ENCODE data around the gene EIF5A. TPM values are rescaled to one million over a fixed set of nuclear protein-coding genes. Genes with fewer than 3 reads are reported as not detected.

The EIF5A gene
- total RNA-seq, 4 donors from 2014 or later = 94.4 to 128 (median 120) TPM

- Histone ChIP-seq H3K9me3 (no peaks in the 10 kb centered on the region), H3K36me3 (peaks cover 0 to 55% (median 0%) of the 10 kb centered on the region in 3 donors), H3K4me1 (peaks cover 0 to 11% (median 3%) of the 10 kb centered on the region in 4 donors), H3K4me3 (no peak overlapping the region), H3K27me3 (no peaks in the 10 kb centered on the region), H3K27ac (no peak overlapping the region)
- DNase-seq = no peak
- no peak for TF ChIP-seq CTCF (IDR thresholded peaks at IDR 0.05)
- no peak for TF ChIP-seq POLR2A (IDR thresholded peaks at IDR 0.05)
Measured at GRCh38 chr17:7325031-7325528, 17.7 kb downstream of the EIF5A start.

GRCh38 chr17:7326186-7326585 lies 18.8 kb downstream of the EIF5A start:
- peaks cover 0 to 18% (median 9%) of the 10 kb centered on the region in 4 donors for H3K4me1 ChIP-seq
- no peak for DNase-seq
- no peak overlapping the region for H3K4me3 ChIP-seq
- peaks cover 0 to 44% (median 0%) of the 10 kb centered on the region in 3 donors for H3K36me3 ChIP-seq
- no peaks in the 10 kb centered on the region for H3K27me3 ChIP-seq
- no peaks in the 10 kb centered on the region for H3K9me3 ChIP-seq
- TF ChIP-seq POLR2A (IDR thresholded peaks at IDR 0.05) (no peak), CTCF (IDR thresholded peaks at IDR 0.05) (no peak)
- H3K27ac ChIP-seq = no peak overlapping the region

- Histone ChIP-seq H3K4me3 (no peak overlapping the region), H3K4me1 (peaks cover 0 to 18% (median 11%) of the 10 kb centered on the region in 4 donors), H3K27me3 (no peaks in the 10 kb centered on the region), H3K36me3 (peaks cover 0 to 35% (median 0%) of the 10 kb centered on the region in 3 donors), H3K9me3 (no peaks in the 10 kb centered on the region), H3K27ac (no peak overlapping the region)
- DNase-seq = no peak
- TF ChIP-seq POLR2A (IDR thresholded peaks at IDR 0.05) (no peak), CTCF (IDR thresholded peaks at IDR 0.05) (no peak)
Measured at GRCh38 chr17:7327056-7327455, 19.6 kb downstream of the EIF5A start.

- TF ChIP-seq POLR2A (IDR thresholded peaks at IDR 0.05) = no peak
- no peaks in the 10 kb centered on the region for H3K9me3 ChIP-seq
- H3K4me1 ChIP-seq = peaks cover 0 to 18% (median 11%) of the 10 kb centered on the region in 4 donors
- H3K27ac ChIP-seq = no peak overlapping the region
- H3K4me3 ChIP-seq = no peak overlapping the region
- peaks cover 0 to 31% (median 0%) of the 10 kb centered on the region in 3 donors for H3K36me3 ChIP-seq
- H3K27me3 ChIP-seq = no peaks in the 10 kb centered on the region
- no peak for DNase-seq
Measured at GRCh38 chr17:7327501-7327900, 20.1 kb downstream of the EIF5A start.

GRCh38 chr17:7328009-7328408 lies 20.6 kb downstream of the EIF5A start:
- Histone ChIP-seq H3K27ac (no peak overlapping the region), H3K9me3 (no peaks in the 10 kb centered on the region), H3K27me3 (no peaks in the 10 kb centered on the region), H3K4me1 (peaks cover 0 to 18% (median 11%) of the 10 kb centered on the region in 4 donors), H3K4me3 (peak overlapping the region in 2 of 4 donors; percentile 69 to 92), H3K36me3 (peaks cover 0 to 26% (median 0%) of the 10 kb centered on the region in 3 donors)
- DNase-seq = no peak
- TF ChIP-seq POLR2A (IDR thresholded peaks at IDR 0.05) (no peak), CTCF (IDR thresholded peaks at IDR 0.05) (no peak)

- peak within 1 kb of the TSS; percentile 69 to 94 (median 87) for H3K4me3 ChIP-seq
- peak in 1 of 3 donors; percentile 62 for DNase-seq
- H3K27ac ChIP-seq = peak within 1 kb of the TSS; percentile 84 to 94 (median 90)
- peaks cover 0 to 18% (median 11%) of the 10 kb centered on the region in 4 donors for H3K4me1 ChIP-seq
- H3K36me3 ChIP-seq = peaks cover 0 to 17% (median 0%) of the 10 kb centered on the region in 3 donors
- no peak for TF ChIP-seq CTCF (IDR thresholded peaks at IDR 0.05)
- TF ChIP-seq POLR2A (IDR thresholded peaks at IDR 0.05) = no peak
- H3K27me3 ChIP-seq = no peaks in the 10 kb centered on the region
- H3K9me3 ChIP-seq = no peaks in the 10 kb centered on the region
Measured at GRCh38 chr17:7328840-7329373, 21.5 kb downstream of the EIF5A start, which contains the start of gene NEURL4. Gene NEURL4 (minus strand): TSS chr17:7329335. CDS start chr17:7329312, 23 bp downstream.

All from Peyer's patch (tissue), 4 donors.